ENCODE results near the gene NDEL1.

- no peak for TF ChIP-seq EZH2 (IDR thresholded peaks at IDR 0.05)
- no peak for TF ChIP-seq POLR2AphosphoS5 (IDR thresholded peaks at IDR 0.05; ENCODE audit: borderline replicate concordance, low read depth, low read length)
- no peak for TF ChIP-seq FOXP2 (optimal IDR thresholded peaks at IDR 0.05; ENCODE audit: control extremely low read depth, extremely low read length, insufficient read depth)
Observed at GRCh38 chr17:8438441-8438840, 2.8 kb downstream of the NDEL1 start.

All from SK-N-MC (cell line).